ENCODE data around the gene PDE4D. TPM values are rescaled to one million over a fixed set of nuclear protein-coding genes. Genes with fewer than 3 reads are reported as not detected.
"Not testable (repeated sequence)": the region's sequence is repeated elsewhere in the genome, so short reads cannot be mapped to it uniquely, and the experiment has no call there.

Gene PDE4D
- total RNA-seq, 1 donor from 2014 or later, result 50.0 TPM

DNA sequence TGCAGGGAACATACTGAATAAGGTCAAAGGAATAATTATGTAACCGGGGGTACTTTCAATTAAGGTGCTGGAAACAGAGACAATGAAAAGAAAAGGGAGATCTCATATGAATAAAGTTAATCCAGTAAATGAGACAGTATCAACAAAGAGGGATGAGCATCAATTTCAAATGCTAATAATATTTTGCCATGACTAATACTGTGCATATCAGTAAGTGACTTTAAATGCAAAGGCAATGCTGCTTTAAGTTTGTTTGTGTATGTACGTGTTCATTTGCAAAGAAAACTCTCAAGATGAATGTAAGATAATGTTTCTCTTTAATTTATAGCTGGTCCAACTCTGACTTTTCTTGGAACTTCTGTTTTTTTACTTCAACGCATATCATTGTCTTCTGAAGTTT lies 139.9 kb downstream of the PDE4D start:
- Mint-ChIP-seq H3K4me1 (ENCODE audit: unreplicated experiment) (peaks cover 8% of the 10 kb centered on the region), H3K9me3 (no peaks in the 10 kb centered on the region), H3K4me3 (no peak overlapping the region), H3K36me3 (peaks cover 7% of the 10 kb centered on the region), H3K27ac (no peak overlapping the region), H3K27me3 (no peaks in the 10 kb centered on the region)
- TF ChIP-seq, protein P1, sequence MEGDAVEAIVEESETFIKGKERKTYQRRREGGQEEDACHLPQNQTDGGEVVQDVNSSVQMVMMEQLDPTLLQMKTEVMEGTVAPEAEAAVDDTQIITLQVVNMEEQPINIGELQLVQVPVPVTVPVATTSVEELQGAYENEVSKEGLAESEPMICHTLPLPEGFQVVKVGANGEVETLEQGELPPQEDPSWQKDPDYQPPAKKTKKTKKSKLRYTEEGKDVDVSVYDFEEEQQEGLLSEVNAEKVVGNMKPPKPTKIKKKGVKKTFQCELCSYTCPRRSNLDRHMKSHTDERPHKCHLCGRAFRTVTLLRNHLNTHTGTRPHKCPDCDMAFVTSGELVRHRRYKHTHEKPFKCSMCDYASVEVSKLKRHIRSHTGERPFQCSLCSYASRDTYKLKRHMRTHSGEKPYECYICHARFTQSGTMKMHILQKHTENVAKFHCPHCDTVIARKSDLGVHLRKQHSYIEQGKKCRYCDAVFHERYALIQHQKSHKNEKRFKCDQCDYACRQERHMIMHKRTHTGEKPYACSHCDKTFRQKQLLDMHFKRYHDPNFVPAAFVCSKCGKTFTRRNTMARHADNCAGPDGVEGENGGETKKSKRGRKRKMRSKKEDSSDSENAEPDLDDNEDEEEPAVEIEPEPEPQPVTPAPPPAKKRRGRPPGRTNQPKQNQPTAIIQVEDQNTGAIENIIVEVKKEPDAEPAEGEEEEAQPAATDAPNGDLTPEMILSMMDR (conservative IDR thresholded peaks at IDR 0.05), result no peak
- DNase-seq (ENCODE audit: extremely low spot score, unreplicated experiment), result no peak

DNA sequence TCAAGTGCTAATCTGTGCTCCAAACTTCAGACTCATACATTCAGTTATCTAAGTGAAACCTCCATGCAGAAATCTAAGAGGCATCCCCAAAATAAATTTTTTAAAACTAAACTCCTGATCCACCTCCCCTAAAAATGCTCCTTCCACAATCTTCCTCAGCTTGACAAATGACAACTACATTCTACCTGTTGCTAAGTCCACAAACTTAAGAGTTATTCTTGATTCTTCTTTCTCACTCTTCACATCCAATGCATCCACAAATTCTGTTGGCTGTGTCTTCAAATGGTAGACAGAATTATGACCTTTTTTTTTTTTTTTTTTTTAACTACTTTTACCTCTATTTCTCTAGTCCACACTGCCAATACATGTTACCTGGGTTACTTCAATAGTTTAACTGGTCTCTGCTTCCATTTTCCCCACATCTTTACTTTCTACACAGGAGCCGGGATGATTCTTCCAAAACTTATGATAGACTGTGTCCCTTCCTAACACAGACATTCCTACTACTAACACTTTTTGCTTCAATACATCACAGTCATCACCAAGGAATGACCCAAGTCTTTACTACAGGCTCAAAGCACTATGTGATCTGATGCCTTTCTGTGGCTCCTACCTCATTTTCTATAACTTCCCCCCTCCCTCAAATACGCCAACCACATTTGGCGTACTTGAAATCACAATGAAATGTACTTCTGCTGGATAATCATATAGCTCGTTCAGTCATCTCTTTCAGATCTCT lies 143.6 kb downstream of the PDE4D start:
- TF ChIP-seq, protein P1 (conservative IDR thresholded peaks at IDR 0.05), result no peak
- Mint-ChIP-seq H3K4me3 (no peak overlapping the region), H3K27me3 (peaks cover 7% of the 10 kb centered on the region), H3K36me3 (peaks cover 12% of the 10 kb centered on the region), H3K4me1 (ENCODE audit: unreplicated experiment) (peaks cover 32% of the 10 kb centered on the region), H3K9me3 (no peaks in the 10 kb centered on the region), H3K27ac (no peak overlapping the region)
- no peak for DNase-seq (ENCODE audit: extremely low spot score, unreplicated experiment)

DNA sequence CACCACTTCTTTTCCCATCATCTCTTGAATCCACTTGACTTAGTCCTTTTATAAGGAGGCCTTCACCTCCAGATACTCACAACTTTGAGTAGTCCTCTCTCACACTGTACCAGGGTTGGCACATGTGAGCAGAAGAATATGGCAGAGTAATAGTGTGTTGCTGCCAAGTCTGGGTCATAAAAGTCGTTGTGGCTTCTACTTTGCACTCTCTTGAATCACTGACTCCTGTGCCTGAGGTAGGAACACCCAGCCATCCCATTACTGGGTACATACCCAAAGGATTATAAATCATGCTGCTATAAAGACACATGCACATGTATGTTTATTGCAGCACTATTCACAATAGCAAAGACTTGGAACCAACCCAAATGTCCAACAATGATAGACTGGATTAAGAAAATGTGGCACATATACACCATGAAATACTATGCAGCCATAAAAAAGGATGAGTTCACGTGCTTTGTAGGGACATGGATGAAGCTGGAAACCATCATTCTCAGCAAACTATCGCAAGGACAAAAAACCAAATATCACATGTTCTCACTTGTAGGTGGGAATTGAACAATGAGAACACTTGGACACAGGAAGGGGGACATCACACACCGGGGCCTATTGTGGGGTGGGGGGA lies 145.4 kb downstream of the PDE4D start:
- H3K4me3 Mint-ChIP-seq; DNase-seq (ENCODE audit: extremely low spot score, unreplicated experiment); H3K27me3 Mint-ChIP-seq; H3K9me3 Mint-ChIP-seq; H3K36me3 Mint-ChIP-seq; H3K27ac Mint-ChIP-seq: not testable (repeated sequence)
- peaks cover 38% of the 10 kb centered on the region for H3K4me1 Mint-ChIP-seq (ENCODE audit: unreplicated experiment)

DNA sequence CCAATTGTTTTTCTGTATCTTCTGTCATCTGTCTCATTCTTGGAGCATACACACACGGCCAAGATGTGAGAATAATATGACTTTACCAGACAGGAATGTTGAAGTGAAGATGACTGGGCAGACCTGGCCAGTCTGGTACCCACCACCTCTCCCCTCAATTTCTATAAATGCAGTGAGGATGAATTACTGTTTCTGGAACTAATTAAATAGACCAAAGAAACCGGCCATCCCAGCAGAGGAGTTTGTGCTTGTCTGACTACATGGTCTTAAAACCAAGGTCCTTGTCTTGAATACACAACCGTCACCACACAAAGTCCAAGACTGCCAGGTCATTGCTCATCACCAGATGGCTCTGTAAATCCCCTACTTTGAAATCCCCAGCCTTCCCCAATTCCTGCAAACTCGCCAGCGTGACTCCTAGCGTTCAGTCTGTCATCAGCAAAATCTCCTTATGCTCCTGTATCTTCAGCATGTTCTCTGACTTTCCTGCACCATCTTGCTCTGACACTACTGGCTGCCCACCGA lies 147.2 kb downstream of the PDE4D start:
- Mint-ChIP-seq H3K4me1 (ENCODE audit: unreplicated experiment) (peaks cover 35% of the 10 kb centered on the region), H3K36me3 (peaks cover 5% of the 10 kb centered on the region), H3K4me3 (peak overlapping the region; percentile 13), H3K27me3 (peaks cover 7% of the 10 kb centered on the region), H3K27ac (no peak overlapping the region), H3K9me3 (no peaks in the 10 kb centered on the region)
- no peak for DNase-seq (ENCODE audit: extremely low spot score, unreplicated experiment)
- TF ChIP-seq, protein P1 (conservative IDR thresholded peaks at IDR 0.05), result no peak

DNA sequence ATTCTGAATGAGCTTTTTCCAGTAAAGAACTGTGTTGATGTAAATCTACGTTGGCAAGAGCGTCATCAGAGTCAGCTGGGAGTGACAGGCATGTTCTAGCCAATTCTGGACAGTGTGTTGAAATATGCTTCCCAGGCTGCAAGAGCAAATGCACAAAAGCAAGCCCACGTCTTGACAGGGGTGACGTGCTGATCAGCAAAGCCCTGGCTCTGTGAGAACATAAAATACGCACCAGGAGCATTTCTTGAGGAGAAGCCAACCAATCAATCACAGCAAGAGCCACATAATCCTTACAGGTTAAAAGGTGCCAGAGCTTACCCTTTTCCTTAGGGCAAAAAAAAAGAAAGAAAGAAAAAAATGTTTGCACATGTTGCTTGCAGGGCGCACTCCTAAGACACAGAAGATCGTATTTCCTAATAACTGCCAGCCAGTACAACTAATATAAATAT lies 148.1 kb downstream of the PDE4D start:
- Mint-ChIP-seq H3K4me1 (ENCODE audit: unreplicated experiment) (peaks cover 35% of the 10 kb centered on the region), H3K4me3 (peak overlapping the region; percentile 74), H3K27me3 (peaks cover 7% of the 10 kb centered on the region), H3K27ac (peak overlapping the region; percentile 52), H3K36me3 (peaks cover 5% of the 10 kb centered on the region), H3K9me3 (no peaks in the 10 kb centered on the region)
- TF ChIP-seq, protein P1 (conservative IDR thresholded peaks at IDR 0.05), result no peak
- DNase-seq (ENCODE audit: extremely low spot score, unreplicated experiment), result no peak

DNA sequence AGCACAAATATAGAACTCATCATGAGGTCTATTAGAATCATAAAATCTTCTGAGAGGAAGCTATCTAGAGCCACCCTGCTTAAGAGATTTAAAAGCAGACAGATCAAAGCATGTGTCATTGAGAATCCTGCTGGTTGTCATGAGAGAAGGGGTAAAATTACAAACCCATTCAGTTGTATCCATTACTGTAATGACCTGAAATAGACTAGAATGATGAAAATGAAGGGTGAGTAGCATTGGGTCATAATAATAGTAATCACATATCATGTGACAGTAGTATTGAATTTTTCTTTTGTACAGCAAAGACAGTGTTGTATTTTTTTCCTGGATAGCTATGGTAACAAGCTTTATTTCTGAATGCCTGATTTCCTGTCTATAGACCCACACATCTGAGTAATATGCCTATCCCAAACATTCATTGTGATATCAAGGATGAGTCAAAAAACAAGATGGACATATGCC lies 149.0 kb downstream of the PDE4D start:
- TF ChIP-seq, protein P1 (conservative IDR thresholded peaks at IDR 0.05), result no peak
- no peak overlapping the region for H3K4me3 Mint-ChIP-seq
- no peak for DNase-seq (ENCODE audit: extremely low spot score, unreplicated experiment)
- H3K9me3 Mint-ChIP-seq, result no peaks in the 10 kb centered on the region
- H3K36me3 Mint-ChIP-seq, result peaks cover 5% of the 10 kb centered on the region
- H3K27ac Mint-ChIP-seq, result no peak overlapping the region
- peaks cover 35% of the 10 kb centered on the region for H3K4me1 Mint-ChIP-seq (ENCODE audit: unreplicated experiment)
- H3K27me3 Mint-ChIP-seq, result peaks cover 7% of the 10 kb centered on the region

Data from type B pancreatic cell (in vitro differentiated cells).